ENCODE data around the gene GEMIN7. TPM values are rescaled to one million over a fixed set of nuclear protein-coding genes. Genes with fewer than 3 reads are reported as not detected.
"Not testable (repeated sequence)": the region's sequence is repeated elsewhere in the genome, so short reads cannot be mapped to it uniquely, and the experiment has no call there.

Gene GEMIN7
- total RNA-seq, 1 donor from 2014 or later = 46.0 TPM

DNA sequence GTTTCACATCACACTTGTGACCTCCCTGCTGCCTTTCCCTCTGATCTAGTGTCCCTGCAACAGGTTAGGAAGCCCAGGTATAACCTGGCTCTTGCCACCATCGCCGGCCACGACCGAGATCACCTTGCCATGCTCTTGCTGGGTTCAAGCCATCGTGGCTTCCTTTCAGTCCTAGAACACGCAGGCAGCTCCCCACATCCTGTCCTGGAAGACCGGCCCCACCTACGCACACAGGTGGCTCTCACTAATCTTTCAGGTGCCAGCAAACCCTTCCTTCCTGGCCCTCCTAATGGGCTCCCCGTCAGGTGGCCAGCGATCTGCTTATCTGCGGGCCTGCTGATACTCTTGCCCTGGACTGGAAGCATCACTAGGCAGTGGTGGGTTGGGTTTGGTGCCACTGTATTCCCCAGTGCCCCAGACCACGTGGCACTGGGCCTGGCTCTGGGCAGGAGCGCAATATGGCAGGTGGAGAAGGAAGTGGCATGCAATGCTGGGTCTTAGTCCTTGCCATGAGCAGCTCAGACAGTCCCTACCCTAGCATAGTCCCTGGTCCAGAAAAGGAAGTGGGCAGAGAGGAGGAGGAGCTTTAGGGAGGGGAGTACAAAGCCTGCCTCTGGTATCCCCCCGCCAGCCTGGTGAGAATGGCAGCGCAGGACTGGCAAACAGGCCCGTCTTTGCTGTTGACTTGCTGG is 25.7 kb downstream of the GEMIN7 start:
- peaks cover 26% of the 10 kb centered on the region for H3K4me1 Mint-ChIP-seq (ENCODE audit: low read depth, unreplicated experiment)
- H3K36me3 Mint-ChIP-seq (ENCODE audit: low read depth, unreplicated experiment) = peaks cover 7% of the 10 kb centered on the region
- no peaks in the 10 kb centered on the region for H3K27me3 ChIP-seq (ENCODE audit: insufficient read depth, low read length)
- H3K4me1 ChIP-seq (ENCODE audit: insufficient read depth, low read length) = peaks cover 26% of the 10 kb centered on the region
- no peak overlapping the region for H3K4me3 ChIP-seq (ENCODE audit: insufficient read depth, low read depth, low read length)
- H2AFZ ChIP-seq (ENCODE audit: low read depth, low read length) = no peak overlapping the region
- TF ChIP-seq EZH2 (IDR thresholded peaks at IDR 0.05; ENCODE audit: insufficient read depth, low read length) = no peak
- TF ChIP-seq, protein P1, sequence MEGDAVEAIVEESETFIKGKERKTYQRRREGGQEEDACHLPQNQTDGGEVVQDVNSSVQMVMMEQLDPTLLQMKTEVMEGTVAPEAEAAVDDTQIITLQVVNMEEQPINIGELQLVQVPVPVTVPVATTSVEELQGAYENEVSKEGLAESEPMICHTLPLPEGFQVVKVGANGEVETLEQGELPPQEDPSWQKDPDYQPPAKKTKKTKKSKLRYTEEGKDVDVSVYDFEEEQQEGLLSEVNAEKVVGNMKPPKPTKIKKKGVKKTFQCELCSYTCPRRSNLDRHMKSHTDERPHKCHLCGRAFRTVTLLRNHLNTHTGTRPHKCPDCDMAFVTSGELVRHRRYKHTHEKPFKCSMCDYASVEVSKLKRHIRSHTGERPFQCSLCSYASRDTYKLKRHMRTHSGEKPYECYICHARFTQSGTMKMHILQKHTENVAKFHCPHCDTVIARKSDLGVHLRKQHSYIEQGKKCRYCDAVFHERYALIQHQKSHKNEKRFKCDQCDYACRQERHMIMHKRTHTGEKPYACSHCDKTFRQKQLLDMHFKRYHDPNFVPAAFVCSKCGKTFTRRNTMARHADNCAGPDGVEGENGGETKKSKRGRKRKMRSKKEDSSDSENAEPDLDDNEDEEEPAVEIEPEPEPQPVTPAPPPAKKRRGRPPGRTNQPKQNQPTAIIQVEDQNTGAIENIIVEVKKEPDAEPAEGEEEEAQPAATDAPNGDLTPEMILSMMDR (IDR thresholded peaks at IDR 0.05; ENCODE audit: insufficient read depth, low read depth, low read length) = no peak
- H3K9me3 ChIP-seq (ENCODE audit: insufficient read depth, low read depth, low read length) = no peaks in the 10 kb centered on the region
- H3K27me3 Mint-ChIP-seq (ENCODE audit: low read depth, unreplicated experiment) = no peaks in the 10 kb centered on the region
- no peak for DNase-seq (ENCODE audit: low read depth)
- H3K79me2 ChIP-seq (ENCODE audit: insufficient read depth, low read length) = peaks cover 95% of the 10 kb centered on the region
- H3K4me3 Mint-ChIP-seq (ENCODE audit: unreplicated experiment) = no peak overlapping the region
- H3K9me3 Mint-ChIP-seq (ENCODE audit: unreplicated experiment) = peaks cover 2% of the 10 kb centered on the region
- peaks cover 95% of the 10 kb centered on the region for H4K20me1 ChIP-seq (ENCODE audit: insufficient read depth, low read length)
- no peak overlapping the region for H3K27ac ChIP-seq (ENCODE audit: low read depth, low read length)
- H3K36me3 ChIP-seq (ENCODE audit: insufficient read depth, low read length) = no peaks in the 10 kb centered on the region
- peak overlapping the region; percentile 60 for H3K27ac Mint-ChIP-seq (ENCODE audit: unreplicated experiment)
- no peak overlapping the region for H3K9ac ChIP-seq (ENCODE audit: low read length)
- no peak for FAIRE-seq
- H3K4me2 ChIP-seq (ENCODE audit: low read length) = no peak overlapping the region

- H3K36me3 Mint-ChIP-seq (ENCODE audit: low read depth, unreplicated experiment); DNase-seq (ENCODE audit: low read depth); H2AFZ ChIP-seq (ENCODE audit: low read depth, low read length); H3K36me3 ChIP-seq (ENCODE audit: insufficient read depth, low read length); FAIRE-seq; H3K27ac Mint-ChIP-seq (ENCODE audit: unreplicated experiment); H3K4me3 ChIP-seq (ENCODE audit: insufficient read depth, low read depth, low read length); H3K27me3 ChIP-seq (ENCODE audit: insufficient read depth, low read length); H3K27ac ChIP-seq (ENCODE audit: low read depth, low read length); H3K4me3 Mint-ChIP-seq (ENCODE audit: unreplicated experiment); H3K9me3 Mint-ChIP-seq (ENCODE audit: unreplicated experiment); H3K27me3 Mint-ChIP-seq (ENCODE audit: low read depth, unreplicated experiment); H3K4me2 ChIP-seq (ENCODE audit: low read length); H3K9ac ChIP-seq (ENCODE audit: low read length); H3K9me3 ChIP-seq (ENCODE audit: insufficient read depth, low read depth, low read length): not testable (repeated sequence)
- Histone ChIP-seq H3K4me1 (ENCODE audit: insufficient read depth, low read length) (peaks cover 11% of the 10 kb centered on the region), H3K79me2 (ENCODE audit: insufficient read depth, low read length) (peaks cover 94% of the 10 kb centered on the region), H4K20me1 (ENCODE audit: insufficient read depth, low read length) (peaks cover 93% of the 10 kb centered on the region)
- peaks cover 15% of the 10 kb centered on the region for H3K4me1 Mint-ChIP-seq (ENCODE audit: low read depth, unreplicated experiment)
These were observed 27.3 kb downstream of the GEMIN7 start for GRCh38 chr19:45106363-45106762.

- Mint-ChIP-seq H3K27ac (ENCODE audit: unreplicated experiment) (no peak overlapping the region), H3K9me3 (ENCODE audit: unreplicated experiment) (peaks cover 2% of the 10 kb centered on the region), H3K4me3 (ENCODE audit: unreplicated experiment) (no peak overlapping the region), H3K27me3 (ENCODE audit: low read depth, unreplicated experiment) (no peaks in the 10 kb centered on the region), H3K4me1 (ENCODE audit: low read depth, unreplicated experiment) (peaks cover 9% of the 10 kb centered on the region), H3K36me3 (ENCODE audit: low read depth, unreplicated experiment) (peaks cover 4% of the 10 kb centered on the region)
- Histone ChIP-seq H3K27ac (ENCODE audit: low read depth, low read length) (no peak overlapping the region), H2AFZ (ENCODE audit: low read depth, low read length) (no peak overlapping the region), H4K20me1 (ENCODE audit: insufficient read depth, low read length) (peaks cover 93% of the 10 kb centered on the region), H3K9ac (ENCODE audit: low read length) (no peak overlapping the region), H3K4me1 (ENCODE audit: insufficient read depth, low read length) (peaks cover 7% of the 10 kb centered on the region), H3K9me3 (ENCODE audit: insufficient read depth, low read depth, low read length) (no peaks in the 10 kb centered on the region), H3K27me3 (ENCODE audit: insufficient read depth, low read length) (no peaks in the 10 kb centered on the region), H3K4me3 (ENCODE audit: insufficient read depth, low read depth, low read length) (no peak overlapping the region), H3K79me2 (ENCODE audit: insufficient read depth, low read length) (peaks cover 92% of the 10 kb centered on the region), H3K36me3 (ENCODE audit: insufficient read depth, low read length) (no peaks in the 10 kb centered on the region), H3K4me2 (ENCODE audit: low read length) (no peak overlapping the region)
- TF ChIP-seq, protein P1 (IDR thresholded peaks at IDR 0.05; ENCODE audit: insufficient read depth, low read depth, low read length) = no peak
- no peak for TF ChIP-seq EZH2 (IDR thresholded peaks at IDR 0.05; ENCODE audit: insufficient read depth, low read length)
- no peak for FAIRE-seq
- DNase-seq (ENCODE audit: low read depth) = no peak
These were observed 28.6 kb downstream of the GEMIN7 start for GRCh38 chr19:45107621-45108150.

Data from astrocyte (in vitro differentiated cells and primary cell).